ENCODE measurements around the gene CAV2. TPM values are rescaled to one million over a fixed set of nuclear protein-coding genes. Genes with fewer than 3 reads are reported as not detected.

Gene CAV2
- total and polyA plus RNA-seq, 2 of the 8 experiments (the other 6 are each of a cell fraction or from before 2014, with no cell fraction given): 2.8 to 4.7 TPM

- no peak overlapping the region for H3K18ac ChIP-seq (ENCODE audit: extremely low read depth, low read length)
- no peak overlapping the region for H2AK5ac ChIP-seq (ENCODE audit: low read depth, low read length)
- no peaks in the 10 kb centered on the region for H4K20me1 ChIP-seq (replicated peaks in 1 of 2; ENCODE audit: control insufficient read depth in 1 of 2, insufficient read depth in 2 of 2, low read length in 2 of 2)
- TF ChIP-seq KDM1A (IDR thresholded peaks at IDR 0.05; ENCODE audit: borderline replicate concordance, low read length) (no peak), SIN3A (conservative IDR thresholded peaks at IDR 0.05 in 1 of 2, IDR thresholded peaks at IDR 0.05 in 1 of 2; ENCODE audit: low read depth in 1 of 2, low read length in 2 of 2) (no peak), EZH2 (IDR thresholded peaks at IDR 0.05; ENCODE audit: low read depth, low read length, severe bottlenecking) (no peak), TAF7 (optimal IDR thresholded peaks at IDR 0.05; ENCODE audit: borderline replicate concordance, low read depth, low read length) (no peak), CEBPB (IDR thresholded peaks at IDR 0.05; ENCODE audit: low read depth, low read length) (no peak), FOSL1 (IDR thresholded peaks at IDR 0.05; ENCODE audit: insufficient read depth, low read depth, low read length) (no peak), TCF12 (IDR thresholded peaks at IDR 0.05; ENCODE audit: low read depth, low read length) (no peak), SIX5 (IDR thresholded peaks at IDR 0.05; ENCODE audit: low read depth, low read length) (no peak), JUND (IDR thresholded peaks at IDR 0.05; ENCODE audit: low read length) (no peak), PHF8 (conservative IDR thresholded peaks at IDR 0.05; ENCODE audit: low read depth, low read length) (no peak), YY1 (IDR thresholded peaks at IDR 0.05; ENCODE audit: low read depth, low read length) (no peak), NANOG (IDR thresholded peaks at IDR 0.05; ENCODE audit: insufficient read depth, low read depth, low read length, poor library complexity, severe bottlenecking) (no peak)
- TF ChIP-seq, protein P1, sequence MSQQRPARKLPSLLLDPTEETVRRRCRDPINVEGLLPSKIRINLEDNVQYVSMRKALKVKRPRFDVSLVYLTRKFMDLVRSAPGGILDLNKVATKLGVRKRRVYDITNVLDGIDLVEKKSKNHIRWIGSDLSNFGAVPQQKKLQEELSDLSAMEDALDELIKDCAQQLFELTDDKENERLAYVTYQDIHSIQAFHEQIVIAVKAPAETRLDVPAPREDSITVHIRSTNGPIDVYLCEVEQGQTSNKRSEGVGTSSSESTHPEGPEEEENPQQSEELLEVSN (IDR thresholded peaks at IDR 0.05): no peak
- TF ChIP-seq, protein P2, sequence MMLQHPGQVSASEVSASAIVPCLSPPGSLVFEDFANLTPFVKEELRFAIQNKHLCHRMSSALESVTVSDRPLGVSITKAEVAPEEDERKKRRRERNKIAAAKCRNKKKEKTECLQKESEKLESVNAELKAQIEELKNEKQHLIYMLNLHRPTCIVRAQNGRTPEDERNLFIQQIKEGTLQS (IDR thresholded peaks at IDR 0.05; ENCODE audit: insufficient read depth, low read depth, low read length): no peak
- no peak overlapping the region for H3K14ac ChIP-seq (ENCODE audit: insufficient read length)
- no peak overlapping the region for H2BK5ac ChIP-seq (ENCODE audit: low read depth, low read length)
- no peak overlapping the region for H2AFZ ChIP-seq (ENCODE audit: low read length)
- no peak overlapping the region for H3K4me3 ChIP-seq (ENCODE audit: extremely low read depth in 1 of 4, insufficient read depth in 2 of 4, low read depth in 3 of 4, low read length in 4 of 4)
- no peak overlapping the region for H2BK12ac ChIP-seq (ENCODE audit: low read depth, low read length)
- H3K23ac ChIP-seq (ENCODE audit: insufficient read length): no peak overlapping the region
- no peaks in the 10 kb centered on the region for H3K9me3 ChIP-seq (ENCODE audit: insufficient read depth in 2 of 2, low read depth in 1 of 2, low read length in 1 of 2)
- no peak overlapping the region for H2BK15ac ChIP-seq (ENCODE audit: low read length)
- no peak overlapping the region for H3K4me2 ChIP-seq (ENCODE audit: insufficient read depth in 1 of 2, low read depth in 2 of 2, low read length in 2 of 2)
- no peak overlapping the region for H4K8ac ChIP-seq (ENCODE audit: extremely low read depth, insufficient read depth, low read length)
- H3K56ac ChIP-seq (replicated peaks; ENCODE audit: insufficient read length, low read depth, low read length): no peak overlapping the region
- no peak overlapping the region for H3K9ac ChIP-seq (replicated peaks in 1 of 4; ENCODE audit: extremely low read depth in 1 of 4, low read depth in 3 of 4, low read length in 3 of 4)
- H3K4ac ChIP-seq (replicated peaks; ENCODE audit: insufficient read length, low read depth, low read length): no peak overlapping the region
- no peaks in the 10 kb centered on the region for H3K79me1 ChIP-seq (ENCODE audit: low read depth, low read length)
- no peaks in the 10 kb centered on the region for H3K36me3 ChIP-seq (ENCODE audit: control insufficient read depth in 2 of 4, insufficient read depth in 4 of 4, low read length in 3 of 4)
- FAIRE-seq: no peak
- H4K91ac ChIP-seq (replicated peaks; ENCODE audit: insufficient read length, low read length): no peak overlapping the region
- no peaks in the 10 kb centered on the region for H3K23me2 ChIP-seq (ENCODE audit: low read depth, low read length)
- CTCF ChIA-PET (ENCODE audit: partially characterized antibody): no interaction called here
- no peak overlapping the region for H3K27ac ChIP-seq (ENCODE audit: low read depth, low read length)
- no peak overlapping the region for H2BK20ac ChIP-seq (ENCODE audit: low read length)
- 70% methylated on average over 1 of the region's 1 CpG; no CpG with 5 or more reads in 1 of the 2 experiments for WGBS, 2 experiments (ENCODE audit: extremely low coverage in 1 of 2, insufficient coverage in 1 of 2, insufficient read length in 1 of 2, insufficient replicate concordance in 2 of 2, low coverage in 1 of 2, low lambda C conversion rate in 2 of 2, missing lambda C conversion rate in 1 of 2)
- no peaks in the 10 kb centered on the region for H3K4me1 ChIP-seq (replicated peaks in 1 of 4; ENCODE audit: control insufficient read depth in 3 of 4, insufficient read depth in 4 of 4, low read length in 3 of 4)
- POLR2A ChIA-PET (ENCODE audit: partially characterized antibody): no interaction called here
- H3K79me2 ChIP-seq (ENCODE audit: control insufficient read depth in 1 of 2, insufficient read depth in 2 of 2, low read length in 2 of 2): no peaks in the 10 kb centered on the region
- no peaks in the 10 kb centered on the region for H3K27me3 ChIP-seq (replicated peaks in 1 of 4; ENCODE audit: control insufficient read depth in 3 of 4, extremely low read depth in 1 of 4, insufficient read depth in 3 of 4, low read length in 3 of 4)
- DNase-seq (ENCODE audit: low read depth in 1 of 2, low spot score in 2 of 2): no peak
- no peak overlapping the region for H2BK120ac ChIP-seq (replicated peaks; ENCODE audit: low read depth, low read length)
- no peak overlapping the region for H4K5ac ChIP-seq (ENCODE audit: insufficient read length, low read depth, low read length)
These were observed 6.1 kb upstream of the CAV2 start for GRCh38 chr7:116493449-116493848.
